ENCODE results near the gene FLT4. TPM values are rescaled to one million over a fixed set of nuclear protein-coding genes. Genes with fewer than 3 reads are reported as not detected.

Gene FLT4
- total and polyA plus RNA-seq, 2 of the 13 experiments (the other 11 are each of a cell fraction or from before 2014, with no cell fraction given) = not detected

GRCh38 chr5:180553530-180553929, 95.9 kb downstream of the FLT4 start:
- H4K20me1 ChIP-seq (ENCODE audit: insufficient read depth, low read length) = no peaks in the 10 kb centered on the region
- intact Hi-C loops (cut with micrococcal nuclease; ENCODE audit: unreplicated experiment) = no loop called here
- H3K4me2 ChIP-seq (ENCODE audit: low read depth, low read length) = no peak overlapping the region
- no peak for FAIRE-seq
- no peak for ATAC-seq
- H3K4me1 ChIP-seq (ENCODE audit: insufficient read depth, low read length) = no peaks in the 10 kb centered on the region
- peaks cover 11 to 61% of the 10 kb centered on the region in 2 experiments for H3K36me3 ChIP-seq (replicated peaks in 1 of 2; ENCODE audit: control insufficient read depth in 1 of 2, insufficient read depth in 2 of 2, low read length in 2 of 2)
- H3K4me3 ChIP-seq (replicated peaks in 1 of 3; ENCODE audit: insufficient read depth in 1 of 3, low read depth in 2 of 3, low read length in 3 of 3) = no peak overlapping the region
- H2AFZ ChIP-seq (ENCODE audit: low read length) = no peak overlapping the region
- TF ChIP-seq ZBTB2 (CRISPR knock-in tag; IDR thresholded peaks at IDR 0.05; ENCODE audit: low read depth) (no peak), CERS6 (CRISPR knock-in tag; IDR thresholded peaks at IDR 0.05) (no peak), KMT2B (CRISPR knock-in tag; IDR thresholded peaks at IDR 0.05) (no peak), SOX6 (IDR thresholded peaks at IDR 0.05) (no peak), SOX6 (CRISPR knock-in tag; IDR thresholded peaks at IDR 0.05) (no peak), ZNF430 (CRISPR knock-in tag; IDR thresholded peaks at IDR 0.05) (no peak), ZNF878 (CRISPR knock-in tag; IDR thresholded peaks at IDR 0.05) (no peak), POLR2AphosphoS5 (IDR thresholded peaks at IDR 0.05; ENCODE audit: low read depth, low read length) (no peak), IKZF1 (IDR thresholded peaks at IDR 0.05) (no peak), ZZZ3 (CRISPR knock-in tag; IDR thresholded peaks at IDR 0.05; ENCODE audit: borderline replicate concordance) (no peak), BHLHE40 (IDR thresholded peaks at IDR 0.05; ENCODE audit: low read length) (no peak), CREM (IDR thresholded peaks at IDR 0.05) (no peak), CREM (CRISPR knock-in tag; IDR thresholded peaks at IDR 0.05) (no peak), ZNF549 (CRISPR knock-in tag; IDR thresholded peaks at IDR 0.05) (no peak), NFE2L2 (IDR thresholded peaks at IDR 0.05; ENCODE audit: low read length) (no peak), SALL2 (CRISPR knock-in tag; IDR thresholded peaks at IDR 0.05) (no peak), ZNF710 (CRISPR knock-in tag; IDR thresholded peaks at IDR 0.05; ENCODE audit: borderline replicate concordance) (no peak), KLF11 (CRISPR knock-in tag; IDR thresholded peaks at IDR 0.05) (no peak), ZNF558 (CRISPR knock-in tag; IDR thresholded peaks at IDR 0.05; ENCODE audit: borderline replicate concordance) (no peak), DR1 (CRISPR knock-in tag; IDR thresholded peaks at IDR 0.05) (no peak), ZNF232 (CRISPR knock-in tag; IDR thresholded peaks at IDR 0.05; ENCODE audit: borderline replicate concordance) (no peak)
- no peak for DNase-seq (ENCODE audit: low spot score)
- H3K27me3 ChIP-seq (ENCODE audit: control insufficient read depth in 1 of 2, insufficient read depth in 2 of 2, low read length in 2 of 2) = no peaks in the 10 kb centered on the region
- ChIA-PET POLR2A (no interaction called here), CTCF (ENCODE audit: low intra/inter-chr PET ratio, low total read pairs) (no interaction called here)
- 95% methylated on average over 3 of the region's 3 CpGs for WGBS (ENCODE audit: low lambda C conversion rate)
- peaks cover 2% of the 10 kb centered on the region for H3K79me2 ChIP-seq (ENCODE audit: insufficient read depth, low read length)
- H3K9ac ChIP-seq (ENCODE audit: insufficient read depth, low read depth, low read length) = no peak overlapping the region
- in situ Hi-C loops (cut with HindIII; ENCODE audit: extremely low pct_ligation_motif_present, low pct_unique_long_range_greater_than_20kb) = no loop called here
- H3K9me3 ChIP-seq (ENCODE audit: low read length) = no peaks in the 10 kb centered on the region
- no TSS peak for BruUV-seq (replicated peaks)
- no peak overlapping the region for H3K27ac ChIP-seq (ENCODE audit: extremely low read length, insufficient read depth, low read length)
